Endothelial cell of umbilical vein (primary cell): ENCODE measurements around the gene NKD1.

Experiments used
- EZH2 ChIP-seq: IDR thresholded peaks from 2 replicates; pipeline ENCODE4 v1.6.1; 2012; ENCODE audit warnings: borderline replicate concordance, low read depth, mild to moderate bottlenecking, moderate library complexity, low read length, inconsistent platforms; ENCODE audit not compliant: severe bottlenecking
- FOS ChIP-seq: IDR thresholded peaks from 2 replicates; pipeline ENCODE4 v1.6.1; 2011; ENCODE audit warnings: mild to moderate bottlenecking, low read length, moderate library complexity, borderline replicate concordance; ENCODE audit not compliant: insufficient read depth
- JUN ChIP-seq: IDR thresholded peaks from 2 replicates; pipeline ENCODE4 v1.6.1; 2011; ENCODE audit warnings: borderline replicate concordance, low read depth; ENCODE audit not compliant: insufficient read length, insufficient read depth
- MAX ChIP-seq: IDR thresholded peaks from 2 replicates; pipeline ENCODE4 v1.6.1; 2011; ENCODE audit not compliant: insufficient read depth, insufficient read length
- POLR2A ChIP-seq: IDR thresholded peaks from 2 replicates; pipeline ENCODE4 v1.6.1; 2012; ENCODE audit warnings: low read depth, mild to moderate bottlenecking, control low read depth, low read length
- POLR2AphosphoS5 ChIP-seq: IDR thresholded peaks from 2 replicates; pipeline ENCODE4 v1.6.1; 2012; ENCODE audit warnings: low read depth, mild to moderate bottlenecking, control low read depth, low read length, moderate library complexity; ENCODE audit not compliant: insufficient read depth
- TF ChIP-seq, protein P1 (sequence below), 2 donors: IDR thresholded peaks; 1 replicate in 1 of 2; 2 replicates in 1 of 2; pipeline ENCODE4 v1.5.1; 2011; ENCODE audit warnings: low read length in 2 of 2, mild to moderate bottlenecking in 2 of 2, moderate library complexity in 2 of 2, control low read depth in 1 of 2, inconsistent platforms in 1 of 2, low read depth in 1 of 2; ENCODE audit not compliant: insufficient read depth in 1 of 2; ENCODE audit errors: extremely low read depth in 1 of 2

- TF ChIP-seq, protein P1, sequence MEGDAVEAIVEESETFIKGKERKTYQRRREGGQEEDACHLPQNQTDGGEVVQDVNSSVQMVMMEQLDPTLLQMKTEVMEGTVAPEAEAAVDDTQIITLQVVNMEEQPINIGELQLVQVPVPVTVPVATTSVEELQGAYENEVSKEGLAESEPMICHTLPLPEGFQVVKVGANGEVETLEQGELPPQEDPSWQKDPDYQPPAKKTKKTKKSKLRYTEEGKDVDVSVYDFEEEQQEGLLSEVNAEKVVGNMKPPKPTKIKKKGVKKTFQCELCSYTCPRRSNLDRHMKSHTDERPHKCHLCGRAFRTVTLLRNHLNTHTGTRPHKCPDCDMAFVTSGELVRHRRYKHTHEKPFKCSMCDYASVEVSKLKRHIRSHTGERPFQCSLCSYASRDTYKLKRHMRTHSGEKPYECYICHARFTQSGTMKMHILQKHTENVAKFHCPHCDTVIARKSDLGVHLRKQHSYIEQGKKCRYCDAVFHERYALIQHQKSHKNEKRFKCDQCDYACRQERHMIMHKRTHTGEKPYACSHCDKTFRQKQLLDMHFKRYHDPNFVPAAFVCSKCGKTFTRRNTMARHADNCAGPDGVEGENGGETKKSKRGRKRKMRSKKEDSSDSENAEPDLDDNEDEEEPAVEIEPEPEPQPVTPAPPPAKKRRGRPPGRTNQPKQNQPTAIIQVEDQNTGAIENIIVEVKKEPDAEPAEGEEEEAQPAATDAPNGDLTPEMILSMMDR (IDR thresholded peaks at IDR 0.05; ENCODE audit: extremely low read depth in 1 of 2, insufficient read depth in 1 of 2, low read depth in 1 of 2, low read length in 2 of 2), result no peak
- TF ChIP-seq EZH2 (no peak), POLR2A (no peak), MAX (no peak), POLR2AphosphoS5 (no peak), FOS (no peak), JUN (no peak)
Observed at GRCh38 chr16:50627419-50627818, 79.2 kb downstream of the NKD1 start.
